Naive thymus-derived CD4-positive, alpha-beta T cell (primary cell): ENCODE measurements around the gene DOK3. TPM values are rescaled to one million over a fixed set of nuclear protein-coding genes. Genes with fewer than 3 reads are reported as not detected.

Experiments
- ATAC-seq: fragments of 150-1000 bp; cut with Tn5 transposase; 2 replicates; pipeline ENCODE4 v1.10.0; 2021; ENCODE audit warnings: mild to moderate bottlenecking, moderate library complexity
- CTCF ChIA-PET: fragments of 350-600 bp; sonication (Branson Sonifier 250); formaldehyde crosslinking; loops from one replicate; lab custom pipeline; 2021; ENCODE audit warnings: antibody characterized with exemption; lab: Charles Lee
- POLR2A ChIA-PET: fragments of 350-600 bp; sonication (Branson Sonifier 250); formaldehyde crosslinking; loops from one replicate; lab custom pipeline; 2021; ENCODE audit warnings: antibody characterized with exemption, inconsistent platforms; lab: Charles Lee
- DNase-seq, 9 donors: peaks; one replicate each; pipeline versions ENCODE4 v3.0.0 to v3.0.0-alpha.2; 2020 to 2022; ENCODE audit warnings: mixed read lengths in 1 of 9
- H3K27ac ChIP-seq: one replicate; pipeline ENCODE4 v1.7.0; 2013; ENCODE audit warnings: mild to moderate bottlenecking, low read depth, low read length, moderate library complexity
- H3K27me3 ChIP-seq, 2 donors: one replicate each; pipeline ENCODE4 v1.7.0; 2013; ENCODE audit warnings: low read length in 2 of 2, mild to moderate bottlenecking in 2 of 2, moderate library complexity in 2 of 2; ENCODE audit not compliant: control insufficient read depth in 2 of 2, insufficient read depth in 2 of 2
- H3K36me3 ChIP-seq, 3 experiments: 1 replicate in 2 of 3; 2 replicates in 1 of 3; pipeline ENCODE4 v1.7.0; 2013; ENCODE audit warnings: low read length in 3 of 3, mild to moderate bottlenecking in 3 of 3, moderate library complexity in 1 of 3; ENCODE audit not compliant: insufficient read depth in 3 of 3, control insufficient read depth in 2 of 3
- H3K4me1 ChIP-seq, 2 donors: one replicate each; pipeline ENCODE4 v1.7.0; 2013; ENCODE audit warnings: low read length in 2 of 2, mild to moderate bottlenecking in 2 of 2, moderate library complexity in 1 of 2; ENCODE audit not compliant: control insufficient read depth in 2 of 2, insufficient read depth in 2 of 2
- H3K4me3 ChIP-seq: 2 replicates; pipeline ENCODE4 v1.7.0; 2013; ENCODE audit warnings: mild to moderate bottlenecking, low read length
- H3K9me3 ChIP-seq, 3 experiments: 1 replicate in 2 of 3; 2 replicates in 1 of 3; pipeline ENCODE4 v1.7.0; 2013; ENCODE audit warnings: low read length in 3 of 3; ENCODE audit not compliant: control insufficient read depth in 2 of 3
- H3K27ac Mint-ChIP-seq, 9 donors: one replicate each; pipeline ENCODE4 v1.8.0; 2020 to 2022; ENCODE audit warnings: mixed read lengths in 9 of 9, mild to moderate bottlenecking in 8 of 9, moderate library complexity in 5 of 9, inconsistent platforms in 2 of 9
- H3K27me3 Mint-ChIP-seq, 5 donors: one replicate each; pipeline ENCODE4 v1.8.0; 2021 to 2022; ENCODE audit warnings: mixed read lengths in 5 of 5, mild to moderate bottlenecking in 1 of 5
- H3K36me3 Mint-ChIP-seq, 5 donors: one replicate each; pipeline ENCODE4 v1.8.0; 2020 to 2022; ENCODE audit warnings: mixed read lengths in 5 of 5, mild to moderate bottlenecking in 3 of 5, inconsistent platforms in 1 of 5
- H3K4me1 Mint-ChIP-seq, 7 donors: one replicate each; pipeline ENCODE4 v1.8.0; 2020 to 2022; ENCODE audit warnings: mixed read lengths in 7 of 7, mild to moderate bottlenecking in 3 of 7, inconsistent platforms in 1 of 7
- H3K4me3 Mint-ChIP-seq, 10 donors: one replicate each; pipeline ENCODE4 v1.8.0; 2020 to 2022; ENCODE audit warnings: mild to moderate bottlenecking in 10 of 10, mixed read lengths in 10 of 10, moderate library complexity in 6 of 10, inconsistent platforms in 2 of 10
- H3K9me3 Mint-ChIP-seq, 11 donors: one replicate each; pipeline ENCODE4 v1.8.0; 2020 to 2022; ENCODE audit warnings: mixed read lengths in 11 of 11, mild to moderate bottlenecking in 4 of 11, inconsistent platforms in 1 of 11, moderate library complexity in 1 of 11
- intact Hi-C, 2 donors: fragments of 100-400 bp; cut with micrococcal nuclease; formaldehyde crosslinking; loops; one replicate each; pipeline ENCODE4 v1.15.1; 2023
- polyA plus RNA-seq, 2 donors: library from polyadenylated mRNA; unstranded; fragments of 300-500 nt; fragmentation: Illumina TruSeq; gene quantifications; one replicate each; pipeline ENCODE4 v1.2.3, GENCODE V29; 2021
- total RNA-seq, 6 experiments: library from RNA in 5 of 6; stranded (reverse) in 5 of 6; gene quantifications; 1 replicate in 5 of 6; 2 replicates in 1 of 6; pipeline ENCODE4 v1.2.3 and lab custom pipeline; 2021 to 2026

DOK3 gene
- total and polyA plus RNA-seq, 7 experiments from 2014 or later: 0.09 to 67.1 (median 4.0) TPM

DNA sequence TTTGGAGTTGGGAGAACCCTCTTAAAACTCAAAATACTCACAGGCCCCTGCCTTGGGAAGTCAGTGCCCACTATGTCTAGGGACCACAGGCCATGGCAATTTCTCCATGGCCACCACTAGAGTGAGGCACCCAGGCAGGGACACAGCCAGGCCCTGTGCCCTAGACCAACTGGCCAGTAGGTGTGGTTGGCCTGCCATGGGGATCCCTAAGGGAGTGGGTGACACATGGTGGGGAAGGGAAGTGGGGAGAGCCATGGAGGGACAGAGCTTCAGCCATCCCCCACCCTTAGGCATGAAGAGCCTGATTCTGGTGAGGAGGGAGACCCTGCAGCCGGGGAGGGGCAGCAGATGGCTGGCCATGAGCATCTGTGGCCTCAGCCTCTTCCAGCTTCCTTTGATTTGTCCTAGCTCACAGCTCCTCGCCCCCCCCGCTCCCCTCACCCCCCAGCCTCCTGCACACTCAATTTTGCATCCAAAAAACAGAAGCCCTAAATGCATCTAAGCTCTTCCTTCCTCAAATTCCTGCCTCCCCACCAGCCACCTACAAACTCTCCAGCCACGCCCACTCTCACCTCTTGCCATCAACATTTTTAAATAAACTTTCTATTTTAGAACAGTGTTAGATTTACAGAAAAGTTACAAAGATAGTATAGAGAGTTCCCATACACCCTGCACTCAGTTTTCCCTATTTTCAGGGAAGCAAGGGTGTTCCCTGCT lies 34.6 kb downstream of the DOK3 start:
- H3K27me3 Mint-ChIP-seq: peaks cover 0 to 9% (median 0%) of the 10 kb centered on the region in 5 donors
- DNase-seq (no peak), ATAC-seq (no peak)
- no peaks in the 10 kb centered on the region for H3K36me3 ChIP-seq
- H3K27ac Mint-ChIP-seq: peak overlapping the region in 5 of 9 donors; percentile 3 to 82 (median 75)
- no peaks in the 10 kb centered on the region for H3K27me3 ChIP-seq
- H3K9me3 ChIP-seq: no peaks in the 10 kb centered on the region
- no peak overlapping the region for H3K4me3 ChIP-seq
- H3K4me1 Mint-ChIP-seq: peaks cover 31 to 57% (median 52%) of the 10 kb centered on the region in 7 donors
- H3K9me3 Mint-ChIP-seq: no peaks in the 10 kb centered on the region
- H3K36me3 Mint-ChIP-seq: peaks cover 0 to 5% (median 0%) of the 10 kb centered on the region in 5 donors
- intact Hi-C loops: no loop called here
- H3K27ac ChIP-seq: no peak overlapping the region
- POLR2A ChIA-PET: interaction anchor here (0.9 to 1.6 kb wide), 2 partner anchors 13 to 14 kb away, joined by 3 to 4 read pairs; no protein-coding TSS in a partner anchor
- H3K4me1 ChIP-seq: peaks cover 9 to 33% of the 10 kb centered on the region in 2 donors
- CTCF ChIA-PET: interaction anchor here (2.6 kb wide), 1 partner anchor 27 kb away, joined by 7 read pairs; no protein-coding TSS in a partner anchor
- H3K4me3 Mint-ChIP-seq: peak overlapping the region; percentile 36 to 88 (median 80)

DNA sequence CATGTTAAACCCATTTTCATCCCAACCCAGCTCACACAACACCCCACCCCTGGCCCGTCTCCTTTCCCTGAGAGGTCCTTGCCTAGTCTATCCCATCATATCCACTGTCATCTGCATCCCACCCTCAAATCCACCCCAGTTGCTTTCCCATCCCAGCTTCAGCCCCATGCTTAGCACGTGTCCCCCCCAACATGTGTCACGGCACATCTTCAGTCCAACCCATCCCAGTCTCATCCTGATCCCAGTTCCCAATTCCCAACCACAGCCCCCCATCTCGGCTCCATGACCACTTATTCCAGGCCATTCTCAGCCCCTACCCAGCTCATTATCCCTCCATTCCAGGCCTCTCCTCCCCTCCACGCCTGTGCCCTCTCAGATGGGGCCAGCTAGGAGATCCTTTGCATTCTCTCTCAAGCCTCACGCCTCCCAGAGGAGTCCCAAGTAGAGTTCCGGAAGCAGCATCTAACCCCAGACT lies 35.6 kb downstream of the DOK3 start:
- H3K4me1 ChIP-seq: peaks cover 9 to 29% of the 10 kb centered on the region in 2 donors
- peaks cover 0 to 4% (median 0%) of the 10 kb centered on the region in 5 donors for H3K36me3 Mint-ChIP-seq
- POLR2A ChIA-PET: interaction anchor here (1.6 kb wide), 1 partner anchor 12 kb away, joined by 4 read pairs; no protein-coding TSS in a partner anchor
- no peaks in the 10 kb centered on the region for H3K27me3 ChIP-seq
- ATAC-seq (no peak), DNase-seq (no peak)
- H3K9me3 Mint-ChIP-seq: no peaks in the 10 kb centered on the region
- peaks cover 25 to 47% (median 42%) of the 10 kb centered on the region in 7 donors for H3K4me1 Mint-ChIP-seq
- intact Hi-C loops: no loop called here
- H3K36me3 ChIP-seq: no peaks in the 10 kb centered on the region
- peak overlapping the region; percentile 50 to 88 (median 80) for H3K4me3 Mint-ChIP-seq
- H3K27ac ChIP-seq: no peak overlapping the region
- peak overlapping the region in 6 of 9 donors; percentile 59 to 84 (median 78) for H3K27ac Mint-ChIP-seq
- H3K27me3 Mint-ChIP-seq: peaks cover 0 to 9% (median 0%) of the 10 kb centered on the region in 5 donors
- H3K4me3 ChIP-seq: no peak overlapping the region
- no peaks in the 10 kb centered on the region for H3K9me3 ChIP-seq
- CTCF ChIA-PET: interaction anchor here (0.6 to 2.6 kb wide), 2 partner anchors 27 to 28 kb away, joined by 3 to 7 read pairs; no protein-coding TSS in a partner anchor

DNA sequence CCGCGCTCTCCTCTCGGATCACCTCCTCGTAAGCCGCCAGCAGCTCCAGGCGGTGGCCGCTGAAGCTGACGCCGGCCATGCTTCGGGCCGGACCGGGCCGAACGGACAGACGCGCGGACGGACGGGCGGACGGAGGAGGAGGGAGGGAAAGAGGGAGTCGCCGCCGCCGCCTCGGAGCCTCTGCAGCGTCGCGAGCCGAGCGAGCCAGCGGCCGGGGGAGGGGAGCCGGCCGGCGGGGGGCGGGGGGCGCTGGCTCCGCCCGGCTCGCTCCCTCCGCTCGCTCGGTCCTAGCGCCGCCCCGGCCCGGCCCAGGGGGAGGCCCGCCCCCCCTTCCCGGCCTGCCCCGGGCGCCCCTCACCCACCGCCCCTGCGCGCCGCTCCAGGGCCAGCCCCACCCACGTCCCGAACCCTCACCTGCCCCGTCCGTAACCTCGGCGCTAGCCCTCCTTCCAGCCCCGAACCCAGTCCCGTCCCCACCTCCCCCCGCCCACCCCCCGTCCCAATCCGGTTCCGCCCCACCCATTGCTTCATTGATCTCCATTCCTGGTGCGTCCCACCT lies 36.1 kb downstream of the DOK3 start, which contains the start of gene DBN1:
Gene DBN1, minus strand, starts transcription at position 192 of the 559 bp plus-strand sequence. Its CDS starts 113 bp downstream, at position 79.
- no peaks in the 10 kb centered on the region for H3K9me3 ChIP-seq
- H3K4me1 ChIP-seq: peaks cover 9 to 24% of the 10 kb centered on the region in 2 donors
- Mint-ChIP-seq H3K36me3 (no peaks in the 10 kb centered on the region), H3K27me3 (peaks cover 0 to 9% (median 0%) of the 10 kb centered on the region in 5 donors), H3K4me1 (peaks cover 20 to 45% (median 37%) of the 10 kb centered on the region in 7 donors), H3K9me3 (no peaks in the 10 kb centered on the region), H3K4me3 (peak within 1 kb of the TSS; percentile 55 to 88 (median 82)), H3K27ac (peak within 1 kb of the TSS in 6 of 9 donors; percentile 59 to 84 (median 78))
- ATAC-seq (peak; percentile 49), DNase-seq (no peak)
- no peaks in the 10 kb centered on the region for H3K36me3 ChIP-seq
- intact Hi-C loops: loop anchor here (1.0 to 2.0 kb wide), 2 partner anchors 23 to 24 kb away; partner anchors contain the start of gene PDLIM7 (in 2 of the 2)
- H3K27me3 ChIP-seq: no peaks in the 10 kb centered on the region
- H3K4me3 ChIP-seq: peak within 1 kb of the TSS; percentile 43
- H3K27ac ChIP-seq: peak within 1 kb of the TSS; percentile 21
- ChIA-PET POLR2A (no interaction called here), CTCF (interaction anchor here (0.6 kb wide), 1 partner anchor 28 kb away, joined by 3 read pairs; no protein-coding TSS in a partner anchor)

- intact Hi-C loops: loop anchor here (1.0 to 2.0 kb wide), 2 partner anchors 24 to 25 kb away; partner anchors contain the start of gene PDLIM7 (in 2 of the 2)
- peak; percentile 61 for ATAC-seq
- ChIA-PET CTCF (interaction anchor here (0.6 to 1.6 kb wide), 4 partner anchors 16 to 82 kb away, joined by 3 to 9 read pairs (median 5); no protein-coding TSS in a partner anchor), POLR2A (interaction anchor here (1.3 to 1.9 kb wide), 2 partner anchors 25 to 40 kb away, joined by 4 read pairs; no protein-coding TSS in a partner anchor)
- Mint-ChIP-seq H3K4me1 (peaks cover 19 to 39% (median 35%) of the 10 kb centered on the region in 7 donors), H3K9me3 (no peaks in the 10 kb centered on the region), H3K36me3 (no peaks in the 10 kb centered on the region), H3K27ac (no peak overlapping the region), H3K27me3 (peaks cover 0 to 9% (median 0%) of the 10 kb centered on the region in 5 donors), H3K4me3 (peak overlapping the region; percentile 50 to 86 (median 70))
- H3K27ac ChIP-seq: peak overlapping the region; percentile 21
- peak in 3 of 9 donors; percentile 39 to 67 (median 43) for DNase-seq
- H3K4me3 ChIP-seq: peak overlapping the region; percentile 43
- H3K9me3 ChIP-seq: no peaks in the 10 kb centered on the region
- peaks cover 9 to 24% of the 10 kb centered on the region in 2 donors for H3K4me1 ChIP-seq
- H3K36me3 ChIP-seq: no peaks in the 10 kb centered on the region
- no peaks in the 10 kb centered on the region for H3K27me3 ChIP-seq
Observed at GRCh38 chr5:177472460-177473442, 36.9 kb downstream of the DOK3 start.

- H3K4me1 ChIP-seq: peaks cover 9 to 24% of the 10 kb centered on the region in 2 donors
- H3K27me3 ChIP-seq: no peaks in the 10 kb centered on the region
- Mint-ChIP-seq H3K4me1 (peaks cover 19 to 37% (median 35%) of the 10 kb centered on the region in 7 donors), H3K9me3 (no peaks in the 10 kb centered on the region), H3K27ac (no peak overlapping the region), H3K4me3 (peak overlapping the region; percentile 18 to 86 (median 53)), H3K27me3 (peaks cover 0 to 9% (median 0%) of the 10 kb centered on the region in 5 donors), H3K36me3 (no peaks in the 10 kb centered on the region)
- no peak overlapping the region for H3K4me3 ChIP-seq
- no peaks in the 10 kb centered on the region for H3K9me3 ChIP-seq
- POLR2A ChIA-PET: interaction anchor here (1.0 to 1.9 kb wide), 3 partner anchors 26 to 68 kb away, joined by 3 to 4 read pairs (median 4); no protein-coding TSS in a partner anchor
- no peak overlapping the region for H3K27ac ChIP-seq
- CTCF ChIA-PET: interaction anchor here (0.6 to 1.6 kb wide), 4 partner anchors 15 to 81 kb away, joined by 3 to 9 read pairs (median 5); no protein-coding TSS in a partner anchor
- H3K36me3 ChIP-seq: no peaks in the 10 kb centered on the region
- intact Hi-C loops: loop anchor here in 1 of 2 donors (2.0 kb wide), 1 partner anchor 25 kb away; the partner anchor contains the start of gene PDLIM7
- ATAC-seq: peak; percentile 43
- no peak for DNase-seq
Observed at GRCh38 chr5:177471610-177472356, 37.8 kb downstream of the DOK3 start.
